Colonic mucosa (tissue), 4 donors: ENCODE data around the gene MRRF. TPM values are rescaled to one million over a fixed set of nuclear protein-coding genes. Genes with fewer than 3 reads are reported as not detected.
"Not testable (repeated sequence)": the region's sequence is repeated elsewhere in the genome, so short reads cannot be mapped to it uniquely, and the experiment has no call there.

Source experiments
- DNase-seq: peaks from one replicate; pipeline ENCODE4 v3.0.0-alpha.2; 2020
- H3K27ac ChIP-seq: fragments of 200-600 bp; one replicate; pipeline ENCODE4 v1.8.0; 2021
- H3K27me3 ChIP-seq: fragments of 200-600 bp; one replicate; pipeline ENCODE4 v1.8.0; 2021
- H3K36me3 ChIP-seq: fragments of 200-600 bp; one replicate; pipeline ENCODE4 v1.8.0; 2021
- H3K4me1 ChIP-seq: fragments of 200-600 bp; one replicate; pipeline ENCODE4 v1.8.0; 2021; ENCODE audit warnings: mild to moderate bottlenecking
- H3K4me3 ChIP-seq: fragments of 200-600 bp; one replicate; pipeline ENCODE4 v1.8.0; 2021
- H3K9ac ChIP-seq, 2 donors: one replicate each; pipeline ENCODE4 v1.7.0; 2013; ENCODE audit warnings: control low read depth in 2 of 2, low read depth in 2 of 2, low read length in 2 of 2
- H3K9me3 ChIP-seq: fragments of 200-600 bp; one replicate; pipeline ENCODE4 v1.8.0; 2021
- intact Hi-C: fragments of 100-400 bp; cut with DNase I; formaldehyde crosslinking; loops from one replicate; pipeline ENCODE4 v1.14.1; 2022
- total RNA-seq, 2 donors: library from RNA; stranded (reverse); fragmentation: NEBNext Ultra II Directional in 1 of 2; extraction: Animal tissue kit (Norgen Biotek cat#: 25700) in 1 of 2; gene quantifications; one replicate each; pipeline ENCODE4 v1.2.1, GENCODE V29; 2021
- TF ChIP-seq, protein P1 (sequence below): fragments of 200-600 bp; IDR thresholded peaks from one replicate; pipeline ENCODE4 v1.8.0; 2022; ENCODE audit warnings: antibody characterized with exemption, mild to moderate bottlenecking
- donor health status: healthy.
- donor health status: DM: no; HTN: no; CAD: no.
- donor health status: DM: no; HTN: no; CAD: no.

The MRRF gene
- total RNA-seq, 2 donors from 2014 or later: 53.3 to 70.8 TPM

DNA sequence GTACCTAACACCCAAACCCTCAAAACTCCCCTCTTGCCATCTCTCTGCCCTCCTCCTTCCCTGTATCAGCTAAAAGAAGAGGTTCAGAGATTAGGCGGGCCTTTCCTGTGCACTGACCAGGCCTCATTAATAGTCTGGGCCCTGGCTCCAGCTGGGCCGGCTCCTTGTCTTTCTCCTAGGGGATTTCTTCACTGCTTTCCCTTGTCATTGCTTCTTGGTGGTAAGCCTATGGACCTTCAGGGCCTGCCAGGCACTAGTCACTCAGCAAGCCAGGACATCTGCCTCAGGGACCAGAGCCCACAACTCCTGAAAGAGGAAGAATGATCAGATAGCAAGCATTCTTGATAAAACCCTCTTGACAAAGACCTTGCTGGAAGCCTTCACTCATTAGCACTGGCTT, 50.9 kb downstream of the MRRF start:
- peaks cover 3% of the 10 kb centered on the region for H3K36me3 ChIP-seq
- no peak overlapping the region for H3K27ac ChIP-seq
- no peak overlapping the region for H3K9ac ChIP-seq
- no peaks in the 10 kb centered on the region for H3K27me3 ChIP-seq
- H3K4me3 ChIP-seq: no peak overlapping the region
- H3K4me1 ChIP-seq: no peaks in the 10 kb centered on the region
- intact Hi-C loops: no loop called here
- no peaks in the 10 kb centered on the region for H3K9me3 ChIP-seq
- no peak for DNase-seq
- TF ChIP-seq, protein P1, sequence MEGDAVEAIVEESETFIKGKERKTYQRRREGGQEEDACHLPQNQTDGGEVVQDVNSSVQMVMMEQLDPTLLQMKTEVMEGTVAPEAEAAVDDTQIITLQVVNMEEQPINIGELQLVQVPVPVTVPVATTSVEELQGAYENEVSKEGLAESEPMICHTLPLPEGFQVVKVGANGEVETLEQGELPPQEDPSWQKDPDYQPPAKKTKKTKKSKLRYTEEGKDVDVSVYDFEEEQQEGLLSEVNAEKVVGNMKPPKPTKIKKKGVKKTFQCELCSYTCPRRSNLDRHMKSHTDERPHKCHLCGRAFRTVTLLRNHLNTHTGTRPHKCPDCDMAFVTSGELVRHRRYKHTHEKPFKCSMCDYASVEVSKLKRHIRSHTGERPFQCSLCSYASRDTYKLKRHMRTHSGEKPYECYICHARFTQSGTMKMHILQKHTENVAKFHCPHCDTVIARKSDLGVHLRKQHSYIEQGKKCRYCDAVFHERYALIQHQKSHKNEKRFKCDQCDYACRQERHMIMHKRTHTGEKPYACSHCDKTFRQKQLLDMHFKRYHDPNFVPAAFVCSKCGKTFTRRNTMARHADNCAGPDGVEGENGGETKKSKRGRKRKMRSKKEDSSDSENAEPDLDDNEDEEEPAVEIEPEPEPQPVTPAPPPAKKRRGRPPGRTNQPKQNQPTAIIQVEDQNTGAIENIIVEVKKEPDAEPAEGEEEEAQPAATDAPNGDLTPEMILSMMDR: no peak

DNA sequence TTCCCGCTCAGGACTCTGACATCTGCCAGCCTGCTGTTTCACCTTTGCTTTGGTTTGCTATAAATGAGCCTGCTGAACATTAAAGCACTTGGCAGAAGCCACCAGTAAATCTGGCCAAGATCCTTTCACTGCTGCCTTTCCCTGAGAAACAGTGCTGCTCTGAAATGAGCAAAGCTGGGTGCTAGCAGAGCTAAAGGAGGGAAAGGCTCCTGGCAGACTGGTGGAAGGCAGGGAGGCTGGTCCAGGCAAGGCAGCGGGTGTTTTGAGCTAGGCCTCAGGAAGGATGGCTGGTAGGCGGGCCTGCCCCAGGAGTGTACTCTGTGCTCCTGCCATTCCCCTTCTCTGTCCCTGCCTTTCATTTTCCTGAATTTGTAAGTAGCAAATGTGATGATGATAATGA, 53.6 kb downstream of the MRRF start:
- no peak overlapping the region for H3K9ac ChIP-seq
- no peaks in the 10 kb centered on the region for H3K9me3 ChIP-seq
- H3K27me3 ChIP-seq: no peaks in the 10 kb centered on the region
- no peak overlapping the region for H3K4me3 ChIP-seq
- no peaks in the 10 kb centered on the region for H3K4me1 ChIP-seq
- TF ChIP-seq, protein P1: no peak
- intact Hi-C loops: no loop called here
- no peak for DNase-seq
- no peak overlapping the region for H3K27ac ChIP-seq
- H3K36me3 ChIP-seq: peaks cover 9% of the 10 kb centered on the region

DNA sequence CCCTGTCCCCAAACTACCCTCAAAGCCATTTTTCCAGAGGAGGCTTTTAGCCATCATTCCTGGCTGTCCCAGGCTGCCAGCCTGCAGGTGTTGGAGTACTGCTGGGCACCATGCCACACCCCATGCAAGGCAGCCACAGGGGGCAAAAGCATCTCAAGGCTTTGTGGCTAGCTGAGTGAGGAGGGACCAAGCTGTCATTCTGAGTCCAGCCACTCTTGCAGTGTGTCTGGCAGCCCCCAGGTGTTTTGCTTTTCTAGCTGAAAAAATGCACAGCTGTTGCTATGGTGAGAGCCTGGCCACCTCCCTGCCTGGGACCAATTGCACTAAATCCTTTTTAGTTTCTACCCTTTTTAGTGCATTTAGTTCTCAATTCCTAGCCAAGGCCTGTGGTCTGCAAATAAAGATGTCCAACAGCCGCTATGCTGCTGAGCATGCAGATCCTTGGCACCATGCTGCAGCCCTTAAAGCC, 55.8 kb downstream of the MRRF start:
- no peak for DNase-seq
- TF ChIP-seq, protein P1: no peak
- no peaks in the 10 kb centered on the region for H3K4me1 ChIP-seq
- H3K27ac ChIP-seq: no peak overlapping the region
- H3K9ac ChIP-seq: no peak overlapping the region
- intact Hi-C loops: no loop called here
- no peak overlapping the region for H3K4me3 ChIP-seq
- no peaks in the 10 kb centered on the region for H3K27me3 ChIP-seq
- no peaks in the 10 kb centered on the region for H3K9me3 ChIP-seq
- H3K36me3 ChIP-seq: peaks cover 8% of the 10 kb centered on the region

DNA sequence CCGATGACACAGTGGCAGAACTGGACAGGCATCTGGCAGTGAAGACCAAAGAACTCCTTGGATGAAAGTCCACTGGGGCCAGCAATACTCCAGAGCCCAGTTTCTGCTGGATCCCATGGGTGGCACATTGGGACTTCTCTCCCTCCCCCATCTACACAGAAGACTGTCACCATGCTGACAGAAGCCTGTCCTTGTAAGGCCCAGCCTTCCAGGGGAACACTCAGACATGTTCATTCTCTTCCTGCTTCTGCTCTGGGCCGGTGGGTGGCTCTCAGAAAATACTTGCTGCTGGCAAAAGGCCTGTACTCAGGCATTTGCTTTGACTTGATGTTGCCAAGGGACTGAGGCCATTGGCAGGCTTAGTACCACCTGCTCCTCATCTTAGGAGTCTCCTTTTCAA, 57.9 kb downstream of the MRRF start:
- H3K9ac ChIP-seq: no peak overlapping the region
- no peak overlapping the region for H3K27ac ChIP-seq
- H3K27me3 ChIP-seq: no peaks in the 10 kb centered on the region
- intact Hi-C loops: no loop called here
- no peak for DNase-seq
- TF ChIP-seq, protein P1: no peak
- no peaks in the 10 kb centered on the region for H3K4me1 ChIP-seq
- peaks cover 8% of the 10 kb centered on the region for H3K36me3 ChIP-seq
- H3K4me3 ChIP-seq: no peak overlapping the region
- no peaks in the 10 kb centered on the region for H3K9me3 ChIP-seq

DNA sequence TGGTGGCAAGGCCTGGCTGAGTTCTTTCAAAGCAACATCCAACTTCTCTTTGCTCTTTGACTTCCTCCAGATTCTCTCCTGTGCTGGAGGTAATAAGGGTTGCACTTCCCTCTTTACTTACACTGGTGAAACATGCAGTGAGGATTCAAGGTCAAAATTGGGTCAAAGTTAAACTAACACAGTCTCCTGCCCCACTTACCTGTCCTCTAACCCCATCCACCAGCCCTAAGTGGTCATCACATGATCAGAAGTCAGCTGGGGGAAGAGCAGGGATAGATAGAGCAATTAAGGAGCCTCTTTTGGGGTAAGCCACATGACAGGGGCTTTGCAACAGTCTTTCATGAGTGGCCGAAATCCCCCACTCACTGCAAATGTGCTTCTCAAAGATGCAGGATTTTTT, 60.0 kb downstream of the MRRF start:
- H3K9ac ChIP-seq, DNase-seq, H3K36me3 ChIP-seq, H3K27me3 ChIP-seq, H3K4me3 ChIP-seq, intact Hi-C loops, H3K9me3 ChIP-seq, H3K27ac ChIP-seq, H3K4me1 ChIP-seq: not testable (repeated sequence)

DNA sequence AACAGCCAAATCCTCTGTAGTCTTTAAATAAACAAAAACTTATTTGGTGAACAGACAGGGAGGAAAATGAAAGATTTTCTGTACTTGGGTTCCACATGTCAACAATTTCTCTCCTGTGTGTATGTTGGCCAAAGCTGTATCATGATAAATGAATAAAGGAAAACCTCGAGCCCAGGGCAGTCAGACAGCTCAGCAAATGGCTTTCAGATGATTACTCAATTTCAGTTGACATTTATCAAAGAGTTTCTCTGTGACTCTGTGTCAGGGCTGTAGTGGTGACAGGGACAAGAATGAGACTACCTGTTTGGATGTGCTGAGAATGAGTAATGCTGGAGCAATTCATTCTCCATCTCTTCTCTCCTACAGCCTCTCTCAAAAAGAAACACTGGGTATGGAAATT, 60.4 kb downstream of the MRRF start:
- H3K27ac ChIP-seq: no peak overlapping the region
- intact Hi-C loops: no loop called here

More for the DNA sequence above, 60.4 kb downstream of the MRRF start:
- TF ChIP-seq, protein P1: no peak
- no peak for DNase-seq
- H3K9me3 ChIP-seq: no peaks in the 10 kb centered on the region
- H3K4me1 ChIP-seq: no peaks in the 10 kb centered on the region
- H3K9ac ChIP-seq: no peak overlapping the region
- H3K27me3 ChIP-seq: no peaks in the 10 kb centered on the region
- H3K36me3 ChIP-seq: peaks cover 8% of the 10 kb centered on the region
- H3K4me3 ChIP-seq: no peak overlapping the region
